Activated T-helper 1 cell treated with anti-CD3 and anti-CD28 coated beads, Interleukin-12 subunit alpha, Interleukin-12 subunit beta, Interleukin-2, Interleukin-4 antibody, amounts not matched to agents 30 ng/mL and 10 ng/mL and 1 ng/mL, durations not matched to agents 14 hours and 24 hours and 36 hours (primary cell): ENCODE measurements around the gene CNNM3. TPM values are rescaled to one million over a fixed set of nuclear protein-coding genes. Genes with fewer than 3 reads are reported as not detected.
A peak's percentile ranks its signal among the peaks of the same experiment; 100 is the strongest.

ENCODE experiments used
- DNase-seq: peaks from one replicate; pipeline ENCODE4 v3.0.0; 2021; ENCODE audit warnings: low spot score
- H3K27ac Mint-ChIP-seq: one replicate; pipeline ENCODE4 v1.8.0; 2021; ENCODE audit warnings: mild to moderate bottlenecking, mixed read lengths
- H3K27me3 Mint-ChIP-seq: one replicate; pipeline ENCODE4 v1.8.0; 2022; ENCODE audit warnings: mild to moderate bottlenecking, moderate library complexity, mixed read lengths; ENCODE audit not compliant: insufficient read depth
- H3K36me3 Mint-ChIP-seq: one replicate; pipeline ENCODE4 v1.8.0; 2021; ENCODE audit warnings: low read depth, mixed read lengths
- H3K4me1 Mint-ChIP-seq: one replicate; pipeline ENCODE4 v1.8.0; 2021; ENCODE audit warnings: low read depth, mixed read lengths
- H3K4me3 Mint-ChIP-seq: one replicate; pipeline ENCODE4 v1.8.0; 2021; ENCODE audit warnings: mild to moderate bottlenecking, moderate library complexity, mixed read lengths
- H3K9me3 Mint-ChIP-seq: one replicate; pipeline ENCODE4 v1.8.0; 2021; ENCODE audit warnings: mixed read lengths
- intact Hi-C: fragments of 100-400 bp; cut with micrococcal nuclease; formaldehyde crosslinking; loops from one replicate; pipeline ENCODE4 v1.15.1; 2024
- total RNA-seq: library from RNA; stranded (reverse); gene quantifications from 2 replicates; pipeline ENCODE4 v1.2.3, GENCODE V29; 2022

Gene CNNM3
- total RNA-seq, 1 donor from 2014 or later, result 26.1 TPM

DNA sequence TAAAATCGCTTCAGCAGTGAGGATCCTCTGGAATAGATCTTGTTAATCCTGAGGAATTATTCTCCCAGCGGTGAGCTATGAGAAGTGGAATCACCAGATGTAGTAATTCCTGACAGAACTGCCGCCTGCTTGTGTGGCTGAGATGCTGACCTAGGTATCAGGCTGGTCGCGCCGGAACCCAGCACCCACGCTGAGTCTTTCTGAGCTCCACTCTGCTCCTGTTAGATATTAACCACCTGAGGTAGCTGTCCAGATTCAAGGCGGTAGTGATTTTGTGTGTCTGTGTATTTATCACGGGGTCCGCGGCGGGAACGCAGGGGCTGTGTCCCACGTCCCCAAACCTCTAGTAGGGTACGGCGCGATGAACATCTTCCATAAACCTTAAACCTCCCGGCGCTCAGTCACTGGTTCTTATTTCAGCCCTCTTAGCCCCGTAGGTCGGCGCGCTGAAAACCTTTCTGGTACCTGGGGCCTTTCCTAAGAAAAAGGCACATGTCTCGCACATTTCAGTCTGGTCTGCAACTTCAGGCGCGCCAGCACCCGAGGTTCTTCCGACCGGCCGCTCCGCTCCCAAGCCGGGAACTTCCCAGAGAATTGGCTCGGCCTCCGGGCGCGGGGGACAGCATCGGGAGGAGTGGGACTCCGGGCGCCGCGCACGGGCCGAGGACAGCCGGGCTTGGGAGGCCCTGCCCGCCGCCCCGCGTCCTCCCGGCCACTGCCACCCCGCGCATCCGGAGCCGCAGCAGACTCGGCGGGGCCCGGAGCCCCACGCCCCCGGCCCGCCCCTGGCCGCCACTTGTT lies 542 bp upstream of the CNNM3 start:
- no peaks in the 10 kb centered on the region for H3K27me3 Mint-ChIP-seq
- peak overlapping the region; percentile 93 for H3K4me3 Mint-ChIP-seq
- H3K27ac Mint-ChIP-seq, result peak overlapping the region; percentile 91
- intact Hi-C loops, result loop anchor here (1.0 to 5.0 kb wide), 9 partner anchors 43 to 493 kb away; partner anchors contain the start of genes ANKRD36, ANKRD39, ARID5A and CNNM4
- no peak for DNase-seq
- peaks cover 34% of the 10 kb centered on the region for H3K36me3 Mint-ChIP-seq
- H3K4me1 Mint-ChIP-seq, result peaks cover 48% of the 10 kb centered on the region
- no peaks in the 10 kb centered on the region for H3K9me3 Mint-ChIP-seq

DNA sequence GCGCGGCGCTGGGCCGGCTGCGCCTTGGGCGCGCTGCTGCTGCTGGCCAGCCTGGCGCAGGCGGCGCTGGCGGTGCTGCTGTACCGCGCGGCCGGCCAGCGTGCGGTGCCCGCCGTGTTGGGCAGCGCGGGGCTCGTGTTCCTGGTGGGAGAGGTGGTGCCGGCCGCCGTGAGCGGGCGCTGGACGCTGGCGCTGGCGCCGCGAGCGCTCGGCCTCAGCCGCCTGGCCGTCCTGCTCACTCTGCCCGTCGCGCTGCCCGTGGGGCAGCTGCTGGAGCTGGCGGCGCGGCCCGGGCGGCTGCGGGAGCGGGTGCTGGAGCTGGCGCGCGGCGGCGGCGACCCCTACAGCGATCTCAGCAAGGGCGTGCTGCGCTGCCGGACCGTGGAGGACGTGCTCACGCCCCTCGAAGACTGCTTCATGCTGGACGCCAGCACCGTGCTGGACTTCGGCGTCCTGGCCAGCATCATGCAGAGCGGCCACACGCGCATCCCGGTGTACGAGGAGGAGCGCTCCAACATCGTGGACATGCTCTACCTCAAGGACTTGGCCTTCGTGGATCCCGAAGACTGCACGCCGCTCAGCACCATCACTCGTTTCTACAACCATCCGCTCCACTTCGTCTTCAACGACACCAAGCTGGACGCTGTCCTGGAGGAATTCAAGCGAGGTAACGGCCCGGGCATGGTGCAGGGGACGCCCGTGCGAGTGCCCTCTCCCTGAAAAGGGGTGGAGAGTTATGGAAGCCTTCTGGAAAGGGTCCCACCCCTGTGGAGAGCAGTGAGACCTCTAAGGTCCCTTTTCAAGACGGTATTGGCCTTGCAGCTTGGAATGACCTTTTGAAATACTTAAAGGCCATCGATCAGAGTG lies 1.0 kb downstream of the CNNM3 start:
- DNase-seq, result no peak
- H3K9me3 Mint-ChIP-seq, result no peaks in the 10 kb centered on the region
- intact Hi-C loops, result loop anchor here (1.0 to 5.0 kb wide), 7 partner anchors 41 to 495 kb away; partner anchors contain the start of genes ANKRD36, ANKRD39, ARID5A and KANSL3
- peak overlapping the region; percentile 47 for H3K27ac Mint-ChIP-seq
- H3K36me3 Mint-ChIP-seq, result peaks cover 36% of the 10 kb centered on the region
- H3K27me3 Mint-ChIP-seq, result no peaks in the 10 kb centered on the region
- H3K4me1 Mint-ChIP-seq, result peaks cover 58% of the 10 kb centered on the region
- peak overlapping the region; percentile 84 for H3K4me3 Mint-ChIP-seq

DNA sequence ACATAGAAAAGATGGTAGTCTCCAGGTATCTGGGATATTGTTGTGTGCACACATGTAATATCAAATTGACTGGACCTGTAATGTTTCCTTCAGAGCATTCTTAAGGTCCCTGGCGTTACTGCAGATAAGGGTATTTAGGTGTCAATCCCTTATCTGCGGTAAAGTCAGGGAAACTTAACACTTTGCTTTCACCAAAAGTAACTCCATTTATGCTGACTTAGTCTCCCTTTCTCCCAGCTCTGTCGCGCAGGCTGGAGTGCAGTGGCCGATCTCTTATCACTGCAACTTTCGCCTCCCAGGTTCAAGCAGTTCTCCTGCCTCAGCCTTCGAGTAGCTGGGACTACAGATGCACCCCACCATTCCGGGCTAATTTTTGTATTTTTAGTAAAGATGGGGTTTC lies 1.8 kb downstream of the CNNM3 start:
- H3K27me3 Mint-ChIP-seq, result no peaks in the 10 kb centered on the region
- H3K27ac Mint-ChIP-seq, result peak overlapping the region; percentile 47
- no peaks in the 10 kb centered on the region for H3K9me3 Mint-ChIP-seq
- peaks cover 33% of the 10 kb centered on the region for H3K36me3 Mint-ChIP-seq
- peak overlapping the region; percentile 84 for H3K4me3 Mint-ChIP-seq
- intact Hi-C loops, result loop anchor here (5.0 kb wide), 3 partner anchors 281 to 496 kb away; partner anchors contain the start of genes ANKRD36 and ARID5A
- no peak for DNase-seq
- peaks cover 54% of the 10 kb centered on the region for H3K4me1 Mint-ChIP-seq

DNA sequence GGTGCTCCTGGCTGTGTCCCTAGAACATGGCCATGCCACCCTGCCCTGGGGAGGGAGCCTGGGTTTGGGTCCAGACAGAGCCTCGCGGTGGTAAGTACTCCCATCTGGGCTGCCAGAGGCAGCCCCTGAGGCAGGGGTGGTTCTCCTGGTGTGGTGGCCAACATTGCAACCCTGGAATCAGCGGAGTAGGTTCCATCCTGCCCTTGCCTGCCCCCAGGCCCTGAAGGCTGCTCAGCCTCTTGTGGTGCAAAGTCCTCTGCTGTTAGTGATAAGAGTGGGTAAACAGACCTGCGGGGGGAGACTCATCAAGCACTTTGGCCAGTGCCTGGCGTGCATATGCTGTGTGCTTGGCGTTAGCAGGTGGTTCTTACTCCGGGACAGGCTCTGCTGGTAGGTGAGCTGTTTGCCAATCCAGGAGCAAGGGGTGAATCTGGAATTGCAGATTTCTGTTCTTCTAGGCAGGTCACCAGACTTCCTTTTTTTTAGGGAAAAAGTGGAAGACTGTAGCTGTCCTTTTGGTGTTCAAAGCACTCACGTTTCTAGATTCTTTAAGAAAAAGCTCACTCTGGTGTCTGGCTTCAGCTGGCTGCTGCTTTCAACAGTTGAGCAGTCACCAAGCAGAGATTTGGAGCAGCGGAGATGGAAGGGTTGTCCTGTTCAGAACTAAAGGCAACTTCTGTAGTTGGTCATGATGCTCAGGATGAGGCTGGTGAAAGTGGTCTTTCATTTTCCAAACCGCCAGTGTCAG lies 3.2 kb downstream of the CNNM3 start:
- peaks cover 52% of the 10 kb centered on the region for H3K4me1 Mint-ChIP-seq
- H3K4me3 Mint-ChIP-seq, result peak overlapping the region; percentile 84
- H3K27ac Mint-ChIP-seq, result peak overlapping the region; percentile 40
- no peaks in the 10 kb centered on the region for H3K9me3 Mint-ChIP-seq
- DNase-seq, result no peak
- H3K27me3 Mint-ChIP-seq, result no peaks in the 10 kb centered on the region
- peaks cover 32% of the 10 kb centered on the region for H3K36me3 Mint-ChIP-seq
- intact Hi-C loops, result loop anchor here (5.0 kb wide), 3 partner anchors 282 to 497 kb away; partner anchors contain the start of genes ANKRD36 and ARID5A

DNA sequence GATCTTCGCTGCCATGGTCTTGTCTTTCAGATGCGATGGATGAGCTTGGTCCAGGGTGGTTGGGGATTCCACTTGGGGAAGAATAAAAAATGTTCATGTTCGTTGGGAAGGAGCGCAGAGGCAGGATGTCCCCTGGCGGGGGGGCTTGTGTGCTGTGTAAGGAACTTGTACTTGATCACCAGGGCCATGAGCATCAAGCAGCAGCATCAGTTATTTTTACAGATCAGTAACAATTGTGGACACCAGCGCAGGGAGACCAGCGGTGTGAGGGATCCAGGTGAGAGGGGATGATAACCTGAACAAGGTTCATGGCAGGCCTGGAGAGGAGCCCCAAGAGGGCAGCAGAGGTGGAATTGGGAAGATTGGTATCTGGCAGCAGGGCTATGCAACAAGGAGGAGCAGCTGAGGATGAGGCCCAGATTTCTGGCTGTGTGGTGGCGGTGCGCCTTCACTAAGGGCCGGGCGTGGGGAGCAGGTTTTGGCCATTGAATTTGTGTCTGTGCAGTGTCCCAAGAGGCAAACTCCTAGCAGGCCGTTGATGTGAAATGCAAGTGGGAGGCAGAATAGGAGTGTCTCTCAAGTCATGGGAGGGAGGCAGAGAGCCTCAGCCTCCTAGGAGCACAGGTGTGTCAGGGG lies 3.9 kb downstream of the CNNM3 start:
- Mint-ChIP-seq H3K9me3 (no peaks in the 10 kb centered on the region), H3K4me3 (peak overlapping the region; percentile 2), H3K4me1 (peaks cover 49% of the 10 kb centered on the region), H3K27me3 (no peaks in the 10 kb centered on the region), H3K36me3 (peaks cover 32% of the 10 kb centered on the region), H3K27ac (peak overlapping the region; percentile 40)
- intact Hi-C loops, result loop anchor here (5.0 kb wide), 3 partner anchors 283 to 498 kb away; partner anchors contain the start of genes ANKRD36 and ARID5A
- DNase-seq, result no peak

DNA sequence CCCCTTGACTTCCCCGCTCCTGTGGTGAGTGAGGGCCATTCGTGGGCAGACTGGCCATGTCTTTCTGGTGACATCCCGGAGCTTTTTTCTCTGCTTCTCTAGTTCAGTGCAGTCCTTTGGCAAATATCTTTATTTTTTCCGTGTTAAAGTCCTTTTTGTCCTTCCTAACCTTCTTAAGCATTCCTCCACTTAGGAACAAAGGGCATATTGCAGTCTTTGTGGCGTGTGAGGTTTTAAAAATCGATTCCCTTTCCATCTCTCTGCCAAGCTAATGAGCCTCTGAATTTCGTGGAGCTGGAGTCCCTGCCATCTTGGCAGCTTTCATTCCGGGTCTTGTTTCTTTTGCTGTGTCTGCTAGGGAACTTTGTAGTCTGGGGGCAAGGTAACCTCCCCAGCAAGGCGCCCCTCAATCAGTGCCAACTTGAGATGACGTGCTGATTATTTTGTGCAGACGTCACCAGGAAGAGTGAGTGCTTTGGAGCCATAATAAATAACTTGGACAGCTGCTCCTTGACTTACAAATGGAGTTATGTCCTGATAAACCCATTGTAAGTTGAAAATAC lies 5.1 kb downstream of the CNNM3 start:
- Mint-ChIP-seq H3K4me3 (no peak overlapping the region), H3K9me3 (no peaks in the 10 kb centered on the region), H3K27me3 (no peaks in the 10 kb centered on the region), H3K36me3 (peaks cover 36% of the 10 kb centered on the region), H3K27ac (no peak overlapping the region), H3K4me1 (peaks cover 42% of the 10 kb centered on the region)
- no peak for DNase-seq
- intact Hi-C loops, result no loop called here

DNA sequence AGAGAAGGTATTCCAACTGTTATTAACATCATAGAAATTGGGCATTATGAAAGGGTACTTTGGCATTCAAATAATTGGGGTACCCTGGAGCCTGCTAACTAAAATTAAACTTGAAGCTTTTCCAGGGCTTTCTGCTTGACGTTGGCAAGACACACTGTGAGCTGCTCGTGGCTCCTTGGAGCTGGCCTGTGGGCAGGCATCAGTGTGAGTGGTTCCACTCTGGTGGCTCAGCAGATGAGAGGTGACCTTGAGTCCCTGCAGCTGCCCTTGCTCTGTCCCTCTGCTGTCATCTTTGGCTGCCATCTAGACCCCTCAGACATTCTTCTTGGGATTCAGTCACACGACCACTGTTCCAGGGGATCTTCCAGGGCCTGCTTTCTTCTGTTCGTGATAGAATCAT lies 6.7 kb downstream of the CNNM3 start:
- no peak overlapping the region for H3K27ac Mint-ChIP-seq
- DNase-seq, result no peak
- intact Hi-C loops, result loop anchor here (2.0 kb wide), 1 partner anchor 16 kb away; no protein-coding TSS in a partner anchor
- no peak overlapping the region for H3K4me3 Mint-ChIP-seq
- H3K36me3 Mint-ChIP-seq, result peaks cover 33% of the 10 kb centered on the region
- peaks cover 37% of the 10 kb centered on the region for H3K4me1 Mint-ChIP-seq
- no peaks in the 10 kb centered on the region for H3K27me3 Mint-ChIP-seq
- no peaks in the 10 kb centered on the region for H3K9me3 Mint-ChIP-seq

DNA sequence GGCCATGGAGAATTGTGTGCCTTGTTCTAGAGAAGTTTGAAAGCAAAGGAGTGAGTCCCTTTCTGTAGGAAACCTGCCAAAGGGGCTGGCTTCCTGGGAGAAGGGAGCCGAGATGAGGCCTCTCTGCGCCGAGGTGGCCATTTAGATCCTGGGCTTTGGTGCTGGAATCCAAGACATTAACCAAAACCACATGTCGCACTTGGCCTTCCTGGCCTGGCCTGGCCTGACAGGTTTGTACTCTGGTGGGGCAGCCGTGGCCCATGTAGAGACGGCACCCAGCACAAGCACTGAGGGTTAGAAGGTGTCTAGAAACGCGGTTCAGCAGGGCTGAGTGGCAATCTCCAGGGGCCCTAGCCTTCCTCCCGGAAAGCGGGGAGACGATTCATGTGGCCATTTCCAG lies 7.1 kb downstream of the CNNM3 start:
- Mint-ChIP-seq H3K9me3 (no peaks in the 10 kb centered on the region), H3K4me3 (no peak overlapping the region), H3K4me1 (peaks cover 33% of the 10 kb centered on the region), H3K27me3 (no peaks in the 10 kb centered on the region), H3K36me3 (peaks cover 30% of the 10 kb centered on the region), H3K27ac (no peak overlapping the region)
- DNase-seq, result no peak
- intact Hi-C loops, result loop anchor here (2.0 kb wide), 1 partner anchor 16 kb away; no protein-coding TSS in a partner anchor

DNA sequence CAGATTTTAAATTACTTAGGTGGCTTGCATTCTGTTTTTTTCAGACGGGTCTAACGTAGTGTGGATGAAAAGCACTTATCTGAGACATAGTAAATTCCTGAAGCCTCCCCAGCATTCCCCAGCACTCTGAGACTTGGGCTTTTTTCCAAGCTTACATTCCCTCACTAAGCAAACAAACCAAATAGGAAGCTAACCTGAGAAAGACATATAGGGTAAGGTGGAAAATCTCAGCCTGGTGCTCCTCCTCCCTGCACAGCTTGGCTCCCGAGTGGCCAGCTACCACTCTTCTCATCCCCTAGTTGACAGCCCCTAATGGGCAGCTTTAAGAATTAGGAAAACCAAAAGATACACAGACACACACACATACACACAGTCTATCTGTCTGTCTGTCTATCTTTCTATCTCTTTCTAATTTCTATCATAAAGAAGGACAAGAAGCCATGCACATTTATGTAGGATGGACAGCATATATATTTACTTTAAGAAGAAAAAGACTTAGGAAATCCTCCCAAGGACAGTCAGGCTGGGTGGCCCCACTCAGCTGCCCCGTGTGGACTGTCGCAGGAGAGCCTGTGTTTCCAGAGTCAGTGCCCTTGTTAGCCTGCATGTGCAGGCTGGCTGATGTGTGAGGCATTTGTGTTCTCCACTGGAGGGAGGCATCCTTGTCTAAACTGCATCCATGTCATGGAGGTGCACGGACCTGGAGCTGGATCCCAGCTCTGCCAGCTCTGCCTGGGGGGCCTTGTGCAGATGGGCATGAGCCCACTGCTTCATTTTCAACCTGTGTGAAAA lies 8.2 kb downstream of the CNNM3 start:
- H3K27me3 Mint-ChIP-seq, result no peaks in the 10 kb centered on the region
- H3K36me3 Mint-ChIP-seq, result peaks cover 31% of the 10 kb centered on the region
- H3K4me1 Mint-ChIP-seq, result peaks cover 23% of the 10 kb centered on the region
- H3K4me3 Mint-ChIP-seq, result no peak overlapping the region
- no peaks in the 10 kb centered on the region for H3K9me3 Mint-ChIP-seq
- intact Hi-C loops, result no loop called here
- H3K27ac Mint-ChIP-seq, result no peak overlapping the region
- DNase-seq, result no peak

DNA sequence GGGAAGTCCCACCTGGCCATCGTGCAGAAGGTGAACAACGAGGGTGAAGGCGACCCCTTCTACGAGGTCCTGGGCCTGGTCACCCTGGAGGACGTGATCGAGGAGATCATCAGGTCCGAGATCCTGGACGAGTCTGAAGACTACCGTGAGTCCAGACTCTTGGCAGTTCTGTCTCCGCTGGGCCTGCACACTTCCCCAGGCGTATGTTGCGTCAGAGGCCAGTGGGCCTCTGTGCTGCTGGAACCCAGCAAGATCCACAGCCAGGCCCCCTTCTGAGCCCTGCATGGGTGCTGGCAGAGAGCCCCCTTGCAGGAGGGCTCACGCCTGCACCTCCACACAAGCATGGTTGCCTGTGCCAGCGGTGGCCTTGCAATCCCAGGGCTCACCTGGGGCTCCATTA lies 9.0 kb downstream of the CNNM3 start:
- intact Hi-C loops, result no loop called here
- Mint-ChIP-seq H3K4me3 (no peak overlapping the region), H3K27ac (no peak overlapping the region), H3K36me3 (peaks cover 31% of the 10 kb centered on the region), H3K4me1 (peaks cover 19% of the 10 kb centered on the region), H3K27me3 (no peaks in the 10 kb centered on the region), H3K9me3 (no peaks in the 10 kb centered on the region)
- DNase-seq, result no peak

DNA sequence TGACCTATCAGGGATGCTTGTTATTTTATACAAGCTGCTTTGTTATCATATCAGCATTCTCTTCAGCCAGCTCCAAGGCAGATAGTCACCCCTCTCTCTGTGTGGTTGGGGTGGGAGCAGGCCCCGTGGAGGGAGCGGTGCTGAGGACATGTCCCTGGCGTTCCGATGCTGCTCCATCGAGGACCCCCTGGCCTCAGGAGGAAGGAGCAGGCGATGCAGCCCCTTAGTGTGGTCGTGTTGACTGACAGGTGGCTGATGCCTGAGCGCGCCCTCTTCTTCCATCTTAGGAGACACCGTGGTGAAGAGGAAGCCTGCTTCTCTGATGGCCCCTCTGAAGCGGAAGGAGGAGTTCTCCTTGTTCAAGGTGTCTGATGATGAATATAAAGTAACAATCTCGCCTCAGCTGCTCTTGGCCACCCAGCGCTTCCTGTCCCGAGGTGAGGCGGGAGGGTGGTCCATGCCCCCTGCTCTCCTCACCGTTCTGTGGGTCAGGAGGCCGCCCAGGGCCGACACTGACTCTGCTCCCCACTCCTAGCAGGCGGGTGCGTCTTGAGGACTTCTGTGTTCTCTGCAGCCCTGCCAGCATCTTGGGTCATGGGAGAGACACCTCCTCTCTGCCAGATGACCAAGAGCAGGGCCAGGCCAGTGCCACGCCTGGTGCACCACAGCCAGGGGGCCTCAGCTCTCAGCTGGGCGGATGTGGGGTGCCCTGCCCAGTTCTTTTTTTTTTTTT lies 10.6 kb downstream of the CNNM3 start:
- Mint-ChIP-seq H3K36me3 (peaks cover 27% of the 10 kb centered on the region), H3K27me3 (no peaks in the 10 kb centered on the region), H3K9me3 (no peaks in the 10 kb centered on the region), H3K27ac (no peak overlapping the region), H3K4me1 (peaks cover 4% of the 10 kb centered on the region), H3K4me3 (no peak overlapping the region)
- intact Hi-C loops, result no loop called here
- DNase-seq, result no peak
